ENCODE data around the gene ANKRD11.

The ANKRD11 gene

DNA sequence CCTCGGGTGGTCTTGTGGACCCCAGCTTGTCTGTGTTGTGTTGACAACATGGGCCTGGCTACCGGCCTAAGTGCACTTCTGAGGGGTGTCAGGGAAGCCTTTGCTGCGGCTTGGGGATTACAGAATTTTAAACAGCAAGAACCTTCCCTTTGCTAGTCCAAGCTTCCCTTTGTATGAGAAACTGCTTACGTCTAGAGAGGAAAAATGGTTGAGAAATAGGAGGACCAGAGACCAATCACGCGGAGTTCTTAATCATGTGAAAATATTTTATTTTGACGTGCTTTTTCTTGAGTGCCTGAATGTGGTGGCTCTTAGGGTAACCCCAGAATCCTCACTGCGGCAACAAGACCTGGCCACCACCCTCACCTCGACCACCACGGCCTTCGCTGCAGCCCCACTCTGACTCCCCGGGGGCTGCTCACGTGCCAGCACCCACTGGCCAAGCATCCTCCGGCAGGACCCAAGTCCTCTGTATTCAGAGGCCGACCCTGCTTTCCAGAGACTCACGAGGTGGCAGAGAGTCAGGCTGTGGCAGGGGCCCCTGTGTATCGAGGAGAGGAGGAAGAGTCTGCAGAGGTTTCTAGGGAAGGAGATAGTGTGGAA is 191.6 kb downstream of the ANKRD11 start:
- TF ChIP-seq, protein P1, sequence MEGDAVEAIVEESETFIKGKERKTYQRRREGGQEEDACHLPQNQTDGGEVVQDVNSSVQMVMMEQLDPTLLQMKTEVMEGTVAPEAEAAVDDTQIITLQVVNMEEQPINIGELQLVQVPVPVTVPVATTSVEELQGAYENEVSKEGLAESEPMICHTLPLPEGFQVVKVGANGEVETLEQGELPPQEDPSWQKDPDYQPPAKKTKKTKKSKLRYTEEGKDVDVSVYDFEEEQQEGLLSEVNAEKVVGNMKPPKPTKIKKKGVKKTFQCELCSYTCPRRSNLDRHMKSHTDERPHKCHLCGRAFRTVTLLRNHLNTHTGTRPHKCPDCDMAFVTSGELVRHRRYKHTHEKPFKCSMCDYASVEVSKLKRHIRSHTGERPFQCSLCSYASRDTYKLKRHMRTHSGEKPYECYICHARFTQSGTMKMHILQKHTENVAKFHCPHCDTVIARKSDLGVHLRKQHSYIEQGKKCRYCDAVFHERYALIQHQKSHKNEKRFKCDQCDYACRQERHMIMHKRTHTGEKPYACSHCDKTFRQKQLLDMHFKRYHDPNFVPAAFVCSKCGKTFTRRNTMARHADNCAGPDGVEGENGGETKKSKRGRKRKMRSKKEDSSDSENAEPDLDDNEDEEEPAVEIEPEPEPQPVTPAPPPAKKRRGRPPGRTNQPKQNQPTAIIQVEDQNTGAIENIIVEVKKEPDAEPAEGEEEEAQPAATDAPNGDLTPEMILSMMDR (IDR thresholded peaks at IDR 0.05; ENCODE audit: extremely low read depth, insufficient read depth, missing control alignments): no peak
- no peak for DNase-seq (ENCODE audit: low spot score)
- in situ Hi-C loops (cut with MboI; ENCODE audit: low pct_unique_long_range_greater_than_20kb, low sequenced_read_pairs, unreplicated experiment): no loop called here

DNA sequence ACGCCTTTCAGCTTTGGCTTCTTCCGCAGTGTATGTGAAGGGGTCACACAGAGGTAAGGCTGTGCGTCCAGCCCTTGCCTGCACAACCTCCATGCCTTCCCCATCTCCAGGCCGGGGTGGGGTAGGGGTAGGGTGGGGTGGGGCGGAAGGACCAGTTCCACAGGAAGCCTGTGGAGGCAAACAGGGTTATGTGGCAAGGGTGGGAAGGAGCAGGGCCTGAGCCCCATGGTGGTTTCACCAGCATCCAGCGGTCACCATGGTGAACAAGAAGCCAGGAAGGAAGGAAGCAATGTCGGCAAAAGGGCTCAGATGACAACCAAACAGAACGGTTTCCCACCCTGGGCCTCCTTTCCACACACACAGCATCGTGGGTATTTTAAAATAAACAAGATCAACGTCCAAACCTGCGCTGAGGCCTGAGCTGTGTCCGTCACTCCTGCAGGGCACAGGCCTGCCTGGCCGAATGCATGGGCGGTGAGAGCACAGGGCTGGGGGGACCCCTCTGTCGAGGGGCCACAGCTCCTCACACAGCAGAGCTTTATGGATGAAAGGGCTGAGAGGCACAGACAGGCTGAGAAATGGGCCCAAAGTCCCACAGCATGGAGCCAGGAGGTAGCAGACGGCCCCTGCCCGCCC is 192.3 kb downstream of the ANKRD11 start:
- DNase-seq (ENCODE audit: low spot score): no peak
- in situ Hi-C loops (cut with MboI; ENCODE audit: low pct_unique_long_range_greater_than_20kb, low sequenced_read_pairs, unreplicated experiment): no loop called here
- TF ChIP-seq, protein P1 (IDR thresholded peaks at IDR 0.05; ENCODE audit: extremely low read depth, insufficient read depth, missing control alignments): no peak

DNA sequence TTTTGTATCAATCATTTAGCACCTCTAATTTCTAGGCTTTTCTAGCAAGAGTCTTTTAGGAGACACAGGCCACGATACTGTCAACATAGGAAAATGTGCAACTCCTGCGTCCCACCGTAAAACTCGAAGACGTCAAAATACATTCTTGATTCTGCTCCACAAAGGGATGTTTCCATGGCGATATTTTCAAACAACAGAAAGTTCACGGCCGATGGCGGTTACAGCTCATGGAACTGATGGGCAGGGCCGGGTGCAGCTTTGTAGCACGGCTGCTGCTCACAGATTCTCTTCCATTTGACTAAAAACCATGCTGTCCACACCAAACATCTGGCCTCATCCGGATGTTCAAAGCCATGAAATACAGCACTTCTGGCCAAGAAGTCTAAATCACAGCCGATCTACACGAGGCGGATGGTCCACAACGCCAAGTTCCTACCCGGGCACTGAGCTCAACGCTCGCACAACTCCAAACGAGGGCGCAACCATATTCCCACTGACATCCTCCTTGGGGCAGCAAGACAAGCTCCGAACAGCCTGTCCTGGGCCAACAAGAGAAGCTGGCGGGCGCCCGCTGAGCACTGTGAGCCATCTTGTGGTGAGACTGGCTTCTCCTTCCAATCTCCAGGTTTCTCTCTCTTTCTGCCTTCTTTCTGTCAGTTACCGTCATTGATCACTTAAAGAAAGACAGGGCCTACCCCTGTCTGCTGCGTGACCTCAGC is 193.0 kb downstream of the ANKRD11 start:
- TF ChIP-seq, protein P1 (IDR thresholded peaks at IDR 0.05; ENCODE audit: extremely low read depth, insufficient read depth, missing control alignments): no peak
- no peak for DNase-seq (ENCODE audit: low spot score)
- in situ Hi-C loops (cut with MboI; ENCODE audit: low pct_unique_long_range_greater_than_20kb, low sequenced_read_pairs, unreplicated experiment): no loop called here

DNA sequence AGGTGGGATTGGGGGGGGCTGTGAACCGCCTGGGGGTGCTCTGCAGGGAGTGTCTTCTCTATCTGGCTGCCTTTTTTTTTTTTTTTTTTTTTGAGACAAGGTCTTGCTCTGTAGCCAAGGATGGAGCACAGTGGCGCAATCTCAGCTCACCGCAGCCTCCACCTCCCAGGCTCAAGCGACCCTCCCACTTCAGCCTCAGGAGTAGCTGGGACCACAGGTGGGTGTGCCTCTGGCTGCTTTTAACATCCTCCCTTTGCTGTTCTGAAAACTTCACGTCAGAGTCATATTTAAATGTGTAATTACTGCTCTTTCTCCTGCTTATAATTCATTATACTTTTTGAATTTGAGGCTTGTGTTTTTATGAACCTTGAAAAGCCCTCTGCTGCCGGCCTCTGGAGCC is 194.4 kb downstream of the ANKRD11 start:
- TF ChIP-seq, protein P1 (IDR thresholded peaks at IDR 0.05; ENCODE audit: extremely low read depth, insufficient read depth, missing control alignments): no peak
- DNase-seq (ENCODE audit: low spot score): no peak
- in situ Hi-C loops (cut with MboI; ENCODE audit: low pct_unique_long_range_greater_than_20kb, low sequenced_read_pairs, unreplicated experiment): no loop called here

DNA sequence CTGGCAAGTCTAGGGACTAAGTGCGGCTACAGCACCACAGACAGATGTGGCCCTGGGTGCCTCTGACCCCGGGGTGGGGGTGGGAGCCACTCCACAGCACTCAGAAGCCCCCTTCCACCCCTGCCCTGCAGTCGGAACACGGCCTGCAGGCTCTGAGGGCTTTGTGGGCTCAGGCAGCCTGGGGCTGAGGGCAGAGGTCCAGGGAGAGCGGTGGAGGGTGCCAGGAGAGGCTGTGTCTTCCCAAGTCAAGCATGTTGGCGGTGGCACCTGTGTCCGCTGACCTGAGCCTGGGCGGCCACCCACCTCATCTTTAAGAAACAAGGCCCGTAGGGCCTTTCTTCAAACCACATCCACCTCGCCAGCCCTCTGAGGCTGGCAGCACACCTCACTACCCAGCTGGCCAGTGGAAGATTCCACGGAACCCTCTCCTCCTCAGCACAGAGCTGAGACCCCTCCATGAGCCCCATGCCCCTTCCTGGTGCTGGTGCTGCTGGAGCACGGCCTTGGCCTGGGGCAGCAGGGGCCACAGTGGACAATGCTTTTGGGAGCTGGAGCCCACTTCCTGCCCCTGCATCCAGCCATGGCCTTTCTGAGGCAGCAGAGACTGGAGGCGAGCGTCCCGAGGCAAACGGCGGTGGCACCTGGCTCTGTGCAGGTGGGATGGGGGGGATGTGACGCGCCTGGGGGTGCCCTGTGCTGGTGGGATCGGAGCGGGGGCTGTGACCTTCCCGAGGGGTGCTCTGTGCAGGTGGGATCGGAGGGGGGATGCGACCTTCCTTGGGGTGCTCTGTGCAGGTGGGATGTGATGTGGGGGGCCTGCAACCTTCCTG is 195.1 kb downstream of the ANKRD11 start:
- DNase-seq (ENCODE audit: low spot score): no peak
- TF ChIP-seq, protein P1 (IDR thresholded peaks at IDR 0.05; ENCODE audit: extremely low read depth, insufficient read depth, missing control alignments): no peak
- in situ Hi-C loops (cut with MboI; ENCODE audit: low pct_unique_long_range_greater_than_20kb, low sequenced_read_pairs, unreplicated experiment): no loop called here

DNA sequence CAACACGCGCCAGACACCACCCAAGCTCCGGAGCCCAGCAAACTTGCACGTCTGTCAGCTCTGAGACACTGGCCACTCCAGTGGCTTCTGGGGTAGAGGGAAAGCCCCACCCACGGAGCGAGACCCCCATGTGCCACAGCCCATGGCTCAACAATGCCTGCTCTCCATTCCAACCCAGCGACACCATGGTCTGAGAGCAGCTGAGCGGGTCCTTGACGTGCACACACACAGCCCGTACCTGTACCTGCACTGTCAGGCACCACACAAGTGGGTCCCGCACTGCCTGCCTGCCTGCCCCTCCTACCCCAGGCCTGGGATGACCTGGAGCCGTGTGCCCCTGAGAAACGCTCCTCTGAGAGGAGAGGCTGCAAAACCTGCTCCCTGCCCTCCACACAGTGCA is 195.9 kb downstream of the ANKRD11 start:
- TF ChIP-seq, protein P1 (IDR thresholded peaks at IDR 0.05; ENCODE audit: extremely low read depth, insufficient read depth, missing control alignments): no peak
- in situ Hi-C loops (cut with MboI; ENCODE audit: low pct_unique_long_range_greater_than_20kb, low sequenced_read_pairs, unreplicated experiment): no loop called here
- no peak for DNase-seq (ENCODE audit: low spot score)
